GM12878 (cell line): ENCODE measurements around the gene MYO1E. TPM values are rescaled to one million over a fixed set of nuclear protein-coding genes. Genes with fewer than 3 reads are reported as not detected.

ENCODE experiments used
- BCL11A ChIP-seq: IDR thresholded peaks from 2 replicates; pipeline ENCODE4 v1.6.1; 2011; ENCODE audit warnings: low read depth, low read length
- BCL3 ChIP-seq: IDR thresholded peaks from 2 replicates; pipeline ENCODE4 v1.6.1; 2011; ENCODE audit warnings: borderline replicate concordance, low read depth, mild to moderate bottlenecking, moderate library complexity, low read length; ENCODE audit not compliant: insufficient read depth, poor library complexity, severe bottlenecking
- CHD2 ChIP-seq: IDR thresholded peaks from 2 replicates; pipeline ENCODE4 v1.6.1; 2011; ENCODE audit warnings: low read depth, low read length, improper control_type of control experiment, borderline replicate concordance
- CTCF ChIP-seq, 3 experiments: IDR thresholded peaks in 2 of 3; conservative IDR thresholded peaks in 1 of 3; 2 replicates each; pipeline ENCODE4 v1.5.1; 2011; ENCODE audit warnings: low read depth in 3 of 3, low read length in 3 of 3, mild to moderate bottlenecking in 3 of 3, control low read depth in 2 of 3, moderate library complexity in 2 of 3, inconsistent platforms in 1 of 3, mixed read lengths in 1 of 3; ENCODE audit not compliant: control insufficient read depth in 2 of 3, insufficient read depth in 1 of 3; ENCODE audit errors: extremely low read depth in 1 of 3
- E4F1 ChIP-seq: fragments of 450-650 bp; IDR thresholded peaks from 2 replicates; pipeline ENCODE4 v1.6.1; 2018; ENCODE audit warnings: borderline replicate concordance, mild to moderate bottlenecking; ENCODE audit not compliant: partially characterized antibody
- JUNB ChIP-seq: IDR thresholded peaks from 2 replicates; pipeline ENCODE4 v1.6.1; 2016; ENCODE audit warnings: antibody characterized with exemption, mild to moderate bottlenecking
- POU2F2 ChIP-seq: IDR thresholded peaks from 3 replicates; pipeline ENCODE4 v1.6.1; 2011; ENCODE audit warnings: low read depth, mild to moderate bottlenecking, low read length, borderline replicate concordance
- TBL1XR1 ChIP-seq: IDR thresholded peaks from 2 replicates; pipeline ENCODE4 v1.6.1; 2012; ENCODE audit warnings: low read depth, low read length, improper control_type of control experiment
- ZNF207 ChIP-seq: fragments of 450-650 bp; IDR thresholded peaks from 2 replicates; pipeline ENCODE4 v1.6.1; 2014; ENCODE audit warnings: antibody characterized with exemption, mild to moderate bottlenecking, borderline replicate concordance
- polyA plus RNA-seq, 11 experiments: library from polyadenylated mRNA; depleted of rRNA in 4 of 11; unstranded in 6 of 11; stranded (reverse) in 5 of 11; fragments of >200 nt; fragmentation: Nextera tagmentation in 4 of 11; fragmentation: Illumina TruSeq in 1 of 11; extraction: Ambion mirVana in 4 of 11; extraction: Trizol in 1 of 11; gene quantifications; 1 replicate in 1 of 11; 2 replicates in 10 of 11; pipeline versions ENCODE4 v1.2.1 to v1.2.3, GENCODE V29; 2011 to 2016; ENCODE audit warnings: inconsistent platforms in 2 of 11, missing spikeins in 2 of 11, low read depth in 1 of 11
- total RNA-seq, 4 experiments: library from RNA; depleted of rRNA in 3 of 4; stranded (reverse); fragments of >200 nt in 3 of 4; fragmentation: Illumina TruSeq in 1 of 4; extraction: Trizol in 1 of 4; gene quantifications; 2 replicates each; pipeline versions ENCODE4 v1.2.1 to v1.2.3, GENCODE V29; 2013 to 2021
- TF ChIP-seq, protein P1 (sequence below): fragments of 450-650 bp; IDR thresholded peaks from 2 replicates; pipeline ENCODE4 v1.6.1; 2014; ENCODE audit warnings: mild to moderate bottlenecking
- TF ChIP-seq, protein P2 (sequence below): IDR thresholded peaks from 2 replicates; pipeline ENCODE4 v1.6.1; 2012; ENCODE audit warnings: improper control_type of control experiment, low read depth, low read length; ENCODE audit not compliant: insufficient replicate concordance
- TF ChIP-seq, protein P3 (sequence below): fragments of 450-650 bp; IDR thresholded peaks from 2 replicates; pipeline ENCODE4 v1.6.1; 2017; ENCODE audit warnings: borderline replicate concordance

The MYO1E gene
- total and polyA plus RNA-seq, 10 of the 15 experiments (the other 5 are each of a cell fraction or from before 2014, with no cell fraction given) = 10.3 to 266 (median 64.9) TPM

DNA sequence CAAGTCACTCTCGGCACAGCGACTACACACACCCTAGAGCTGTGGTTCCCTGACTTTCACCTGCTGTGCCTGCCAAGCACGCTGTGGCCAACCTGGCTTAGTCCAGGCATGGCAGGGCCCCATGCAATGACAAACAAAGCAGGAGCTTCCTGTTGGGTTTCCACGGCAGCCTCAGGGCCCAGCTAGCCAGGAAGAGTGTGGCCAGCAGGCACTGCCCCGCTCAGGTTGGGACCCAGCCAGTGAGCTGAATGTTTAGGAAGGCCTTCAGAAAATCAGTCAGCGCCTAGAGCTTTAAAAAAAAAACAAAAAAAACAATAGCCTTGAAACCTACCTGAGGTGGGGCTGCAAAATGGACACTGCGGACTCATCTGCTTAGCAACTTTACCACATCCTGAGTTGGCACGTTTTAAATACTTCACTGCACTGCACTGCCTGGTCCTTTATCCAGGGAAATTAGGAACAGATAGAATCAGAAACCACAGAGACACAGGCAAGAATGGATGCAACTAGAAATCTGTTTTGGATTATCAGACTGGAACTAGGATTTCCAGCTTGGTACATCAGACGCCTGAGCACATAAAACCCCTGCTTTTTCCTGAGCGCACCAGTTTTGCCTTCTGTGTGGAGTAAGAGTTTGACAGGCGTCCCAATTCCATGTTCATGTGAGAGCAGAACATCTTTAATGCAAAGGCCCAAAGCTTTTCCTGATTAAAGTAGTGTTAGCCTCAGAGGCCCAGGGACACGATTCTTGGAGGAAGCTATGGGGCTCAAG lies 202.2 kb downstream of the MYO1E start (continued):
- TF ChIP-seq E4F1 (no peak), CHD2 (no peak), CTCF (IDR thresholded peaks at IDR 0.05 in 2 of 3, conservative IDR thresholded peaks at IDR 0.05 in 1 of 3; ENCODE audit: control insufficient read depth in 2 of 3, extremely low read depth in 1 of 3, insufficient read depth in 1 of 3, low read depth in 3 of 3, low read length in 3 of 3) (no peak), BCL3 (no peak), TBL1XR1 (no peak), ZNF207 (no peak), BCL11A (no peak), JUNB (no peak), POU2F2 (no peak)
- TF ChIP-seq, protein P1, sequence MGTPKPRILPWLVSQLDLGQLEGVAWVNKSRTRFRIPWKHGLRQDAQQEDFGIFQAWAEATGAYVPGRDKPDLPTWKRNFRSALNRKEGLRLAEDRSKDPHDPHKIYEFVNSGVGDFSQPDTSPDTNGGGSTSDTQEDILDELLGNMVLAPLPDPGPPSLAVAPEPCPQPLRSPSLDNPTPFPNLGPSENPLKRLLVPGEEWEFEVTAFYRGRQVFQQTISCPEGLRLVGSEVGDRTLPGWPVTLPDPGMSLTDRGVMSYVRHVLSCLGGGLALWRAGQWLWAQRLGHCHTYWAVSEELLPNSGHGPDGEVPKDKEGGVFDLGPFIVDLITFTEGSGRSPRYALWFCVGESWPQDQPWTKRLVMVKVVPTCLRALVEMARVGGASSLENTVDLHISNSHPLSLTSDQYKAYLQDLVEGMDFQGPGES = no peak
- TF ChIP-seq, protein P2, sequence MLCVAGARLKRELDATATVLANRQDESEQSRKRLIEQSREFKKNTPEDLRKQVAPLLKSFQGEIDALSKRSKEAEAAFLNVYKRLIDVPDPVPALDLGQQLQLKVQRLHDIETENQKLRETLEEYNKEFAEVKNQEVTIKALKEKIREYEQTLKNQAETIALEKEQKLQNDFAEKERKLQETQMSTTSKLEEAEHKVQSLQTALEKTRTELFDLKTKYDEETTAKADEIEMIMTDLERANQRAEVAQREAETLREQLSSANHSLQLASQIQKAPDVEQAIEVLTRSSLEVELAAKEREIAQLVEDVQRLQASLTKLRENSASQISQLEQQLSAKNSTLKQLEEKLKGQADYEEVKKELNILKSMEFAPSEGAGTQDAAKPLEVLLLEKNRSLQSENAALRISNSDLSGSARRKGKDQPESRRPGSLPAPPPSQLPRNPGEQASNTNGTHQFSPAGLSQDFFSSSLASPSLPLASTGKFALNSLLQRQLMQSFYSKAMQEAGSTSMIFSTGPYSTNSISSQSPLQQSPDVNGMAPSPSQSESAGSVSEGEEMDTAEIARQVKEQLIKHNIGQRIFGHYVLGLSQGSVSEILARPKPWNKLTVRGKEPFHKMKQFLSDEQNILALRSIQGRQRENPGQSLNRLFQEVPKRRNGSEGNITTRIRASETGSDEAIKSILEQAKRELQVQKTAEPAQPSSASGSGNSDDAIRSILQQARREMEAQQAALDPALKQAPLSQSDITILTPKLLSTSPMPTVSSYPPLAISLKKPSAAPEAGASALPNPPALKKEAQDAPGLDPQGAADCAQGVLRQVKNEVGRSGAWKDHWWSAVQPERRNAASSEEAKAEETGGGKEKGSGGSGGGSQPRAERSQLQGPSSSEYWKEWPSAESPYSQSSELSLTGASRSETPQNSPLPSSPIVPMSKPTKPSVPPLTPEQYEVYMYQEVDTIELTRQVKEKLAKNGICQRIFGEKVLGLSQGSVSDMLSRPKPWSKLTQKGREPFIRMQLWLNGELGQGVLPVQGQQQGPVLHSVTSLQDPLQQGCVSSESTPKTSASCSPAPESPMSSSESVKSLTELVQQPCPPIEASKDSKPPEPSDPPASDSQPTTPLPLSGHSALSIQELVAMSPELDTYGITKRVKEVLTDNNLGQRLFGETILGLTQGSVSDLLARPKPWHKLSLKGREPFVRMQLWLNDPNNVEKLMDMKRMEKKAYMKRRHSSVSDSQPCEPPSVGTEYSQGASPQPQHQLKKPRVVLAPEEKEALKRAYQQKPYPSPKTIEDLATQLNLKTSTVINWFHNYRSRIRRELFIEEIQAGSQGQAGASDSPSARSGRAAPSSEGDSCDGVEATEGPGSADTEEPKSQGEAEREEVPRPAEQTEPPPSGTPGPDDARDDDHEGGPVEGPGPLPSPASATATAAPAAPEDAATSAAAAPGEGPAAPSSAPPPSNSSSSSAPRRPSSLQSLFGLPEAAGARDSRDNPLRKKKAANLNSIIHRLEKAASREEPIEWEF = no peak
- TF ChIP-seq, protein P3, sequence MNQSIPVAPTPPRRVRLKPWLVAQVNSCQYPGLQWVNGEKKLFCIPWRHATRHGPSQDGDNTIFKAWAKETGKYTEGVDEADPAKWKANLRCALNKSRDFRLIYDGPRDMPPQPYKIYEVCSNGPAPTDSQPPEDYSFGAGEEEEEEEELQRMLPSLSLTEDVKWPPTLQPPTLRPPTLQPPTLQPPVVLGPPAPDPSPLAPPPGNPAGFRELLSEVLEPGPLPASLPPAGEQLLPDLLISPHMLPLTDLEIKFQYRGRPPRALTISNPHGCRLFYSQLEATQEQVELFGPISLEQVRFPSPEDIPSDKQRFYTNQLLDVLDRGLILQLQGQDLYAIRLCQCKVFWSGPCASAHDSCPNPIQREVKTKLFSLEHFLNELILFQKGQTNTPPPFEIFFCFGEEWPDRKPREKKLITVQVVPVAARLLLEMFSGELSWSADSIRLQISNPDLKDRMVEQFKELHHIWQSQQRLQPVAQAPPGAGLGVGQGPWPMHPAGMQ = no peak
